HG03460 (cell line): Measurements from ENCODE around the gene SPAG4.

Experiments used
- ATAC-seq: cut with Tn5 transposase; IDR thresholded peaks from one replicate; pipeline ENCODE4 v1.9.1; 2021; ENCODE audit not compliant: unreplicated experiment

SPAG4 gene

GRCh38 chr20:35619196-35620095, 3.8 kb downstream of the SPAG4 start:
- ATAC-seq: peak; percentile 30

DNA sequence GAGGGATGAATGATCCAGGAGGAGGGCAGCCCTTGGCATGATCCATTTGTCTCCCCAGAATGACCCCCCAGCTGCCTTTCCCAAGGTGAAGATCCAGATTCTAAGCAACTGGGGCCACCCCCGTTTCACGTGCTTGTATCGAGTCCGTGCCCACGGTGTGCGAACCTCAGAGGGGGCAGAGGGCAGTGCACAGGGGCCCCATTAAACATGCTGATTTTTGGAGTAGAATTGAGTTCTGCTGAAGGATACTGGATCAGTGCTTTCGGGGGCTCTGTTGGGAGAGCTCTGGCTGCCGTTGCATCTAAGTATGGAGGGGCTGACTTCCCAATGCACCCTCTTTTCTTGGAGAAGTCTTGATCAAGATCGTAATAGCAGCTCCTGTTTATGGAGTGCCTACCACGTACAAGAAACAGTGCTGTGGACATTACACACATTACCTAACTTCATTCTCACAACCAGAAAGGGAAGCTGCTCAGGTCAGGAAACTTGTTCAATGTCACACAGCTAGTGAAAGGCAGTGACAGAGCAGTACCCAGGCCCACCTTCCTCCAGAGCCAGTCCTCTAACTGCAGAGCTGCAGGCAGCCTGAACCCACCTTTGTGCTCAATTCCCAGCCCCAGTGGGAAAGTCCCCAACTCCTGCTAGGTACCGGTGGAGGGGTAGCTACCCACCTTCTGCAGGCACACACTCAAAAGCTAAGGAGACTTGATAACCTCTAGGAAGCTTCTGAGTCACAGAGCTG, 5.4 kb downstream of the SPAG4 start:
- no peak for ATAC-seq

GRCh38 chr20:35621560-35621946, 5.9 kb downstream of the SPAG4 start:
- ATAC-seq: no peak

GRCh38 chr20:35625584-35626385, 10.2 kb downstream of the SPAG4 start:
- no peak for ATAC-seq

GRCh38 chr20:35626386-35627001, 10.9 kb downstream of the SPAG4 start:
- no peak for ATAC-seq

- ATAC-seq: no peak
Observed at GRCh38 chr20:35627121-35627520, 11.5 kb downstream of the SPAG4 start.

DNA sequence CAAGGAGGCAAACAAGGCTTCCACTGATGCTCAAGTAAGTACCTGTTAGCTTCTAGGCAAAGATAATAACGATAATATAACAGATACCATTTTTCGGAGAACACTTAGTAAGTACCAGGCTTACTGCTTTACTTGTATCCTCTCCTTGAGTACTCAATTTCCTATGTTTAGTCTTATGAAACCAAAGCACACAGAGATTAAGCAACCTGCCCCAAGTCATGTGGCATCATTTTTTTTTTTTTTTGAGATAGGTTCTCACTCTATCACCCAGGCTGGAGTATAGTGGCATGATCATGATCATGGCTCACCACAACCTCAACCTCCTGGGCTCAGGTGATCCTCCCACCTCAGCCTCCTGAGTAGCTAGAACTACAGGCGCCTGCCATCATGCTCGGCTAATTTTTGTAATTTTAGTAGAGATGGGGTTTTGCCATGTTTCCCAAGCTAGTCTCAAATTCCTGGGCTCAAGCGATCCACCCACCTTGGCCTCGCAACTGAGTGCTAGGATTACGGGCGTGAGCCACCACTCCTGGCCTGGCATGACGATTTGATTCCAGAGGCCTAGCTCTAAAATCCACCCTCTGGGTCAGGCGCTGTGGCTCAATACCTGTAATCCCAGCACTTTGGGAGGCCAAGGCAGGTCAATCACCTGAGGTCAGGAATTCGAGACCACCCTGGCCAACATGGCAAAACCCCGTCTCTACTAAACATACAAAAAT, 14.0 kb downstream of the SPAG4 start:
- ATAC-seq: no peak

GRCh38 chr20:35630636-35631035, 15.0 kb downstream of the SPAG4 start:
- ATAC-seq: no peak

GRCh38 chr20:35632539-35633115, 17.0 kb downstream of the SPAG4 start:
- ATAC-seq: no peak

- ATAC-seq: no peak
Observed at GRCh38 chr20:35635652-35636051, 20.0 kb downstream of the SPAG4 start.

GRCh38 chr20:35636095-35636494, 20.5 kb downstream of the SPAG4 start:
- no peak for ATAC-seq

DNA sequence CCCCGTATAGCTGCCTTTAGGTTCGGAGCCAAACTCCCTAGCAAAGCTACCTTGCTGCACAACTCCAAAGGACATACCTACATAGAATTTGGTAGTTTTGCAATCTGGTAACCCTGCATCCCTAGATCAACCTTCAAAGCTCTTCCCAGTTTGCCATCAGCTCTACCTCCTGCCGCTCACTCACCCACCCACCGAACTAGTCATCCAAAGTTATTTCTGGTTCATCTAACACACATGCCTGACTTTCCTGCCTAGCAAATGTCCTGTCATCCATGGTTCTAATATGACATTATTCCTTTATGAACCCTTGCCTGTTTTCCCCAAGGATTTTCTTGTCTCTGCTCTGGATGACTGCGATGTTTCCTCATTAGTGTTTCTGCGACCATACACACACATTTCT, 21.6 kb downstream of the SPAG4 start:
- ATAC-seq: no peak

DNA sequence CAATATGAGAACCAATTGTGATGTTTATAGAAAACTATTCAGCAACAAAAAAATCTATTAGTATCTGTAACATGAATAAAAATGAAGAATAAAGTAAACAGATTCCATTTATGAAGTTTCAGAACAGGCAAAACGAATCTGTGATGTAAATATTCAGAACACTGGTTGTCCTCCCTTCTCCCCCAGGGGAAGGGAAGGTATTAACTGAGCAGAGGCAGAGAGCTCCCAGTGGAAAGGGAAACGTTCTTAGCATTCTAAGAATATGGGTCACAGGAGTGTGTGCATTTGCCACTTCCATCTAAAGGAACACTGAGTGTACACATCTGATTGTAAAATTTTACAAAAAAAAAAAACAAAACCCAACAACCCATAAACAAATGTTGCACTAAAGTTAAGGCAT, 23.1 kb downstream of the SPAG4 start:
- ATAC-seq: no peak

DNA sequence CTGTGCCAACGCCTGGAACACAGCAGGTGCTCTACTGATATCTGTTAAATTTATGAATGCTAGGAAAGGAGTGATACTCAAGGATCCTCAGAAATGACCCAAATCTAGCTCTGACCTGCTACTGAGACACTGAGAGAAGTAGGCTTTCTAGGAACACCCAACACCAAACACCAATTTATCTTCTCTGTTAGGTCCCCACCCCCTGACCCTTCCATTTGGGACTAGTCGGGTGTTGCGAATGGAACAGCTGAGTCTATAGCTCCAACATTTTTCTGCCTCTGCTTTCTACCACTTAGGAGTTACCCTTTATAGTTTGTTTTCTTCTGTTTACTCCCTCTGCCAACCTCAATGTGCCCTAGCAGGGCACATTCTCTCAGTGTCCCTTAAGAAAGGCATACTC, 25.1 kb downstream of the SPAG4 start:
- ATAC-seq: no peak

- no peak for ATAC-seq
Observed at GRCh38 chr20:35641743-35642142, 26.1 kb downstream of the SPAG4 start.

GRCh38 chr20:35643045-35643444, 27.4 kb downstream of the SPAG4 start:
- ATAC-seq: no peak

DNA sequence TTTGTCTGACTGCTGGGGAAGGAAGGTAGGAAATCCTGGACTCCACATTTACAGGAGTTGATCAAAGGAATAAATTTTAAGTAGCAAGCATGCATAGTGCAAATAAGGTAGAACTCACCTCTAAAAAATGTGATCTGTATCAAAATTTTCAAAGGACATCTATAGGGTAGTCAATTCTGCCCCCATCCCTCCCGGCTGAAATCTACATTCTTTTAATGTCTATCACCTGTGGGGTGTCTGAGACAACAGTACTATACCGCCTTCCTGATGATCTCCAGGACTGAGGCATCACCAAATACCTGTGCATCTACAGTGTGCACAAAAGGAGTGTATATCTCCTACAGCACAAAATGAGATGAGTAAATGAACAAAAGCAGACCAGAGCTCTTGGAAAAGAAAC, 29.2 kb downstream of the SPAG4 start:
- ATAC-seq: no peak

GRCh38 chr20:35648836-35649235, 33.2 kb downstream of the SPAG4 start:
- ATAC-seq: no peak

DNA sequence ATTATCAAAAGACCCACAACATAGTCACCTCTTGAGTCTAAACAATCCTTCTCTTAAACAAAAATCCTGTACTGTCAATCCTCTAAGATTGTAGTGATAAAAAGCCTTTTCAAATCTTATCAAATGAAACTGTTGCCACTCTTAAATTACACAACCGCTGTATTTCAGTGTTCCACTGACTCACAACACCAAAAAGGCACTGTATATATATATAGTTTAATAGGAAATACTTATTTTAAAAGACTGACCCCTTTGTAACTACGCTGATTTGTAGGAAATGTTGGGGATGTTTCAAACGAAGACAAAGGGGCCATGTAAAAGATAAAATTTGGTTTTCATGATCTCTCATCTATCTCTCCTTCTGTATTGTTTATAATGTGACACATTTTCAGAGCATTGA, 35.0 kb downstream of the SPAG4 start:
- no peak for ATAC-seq

DNA sequence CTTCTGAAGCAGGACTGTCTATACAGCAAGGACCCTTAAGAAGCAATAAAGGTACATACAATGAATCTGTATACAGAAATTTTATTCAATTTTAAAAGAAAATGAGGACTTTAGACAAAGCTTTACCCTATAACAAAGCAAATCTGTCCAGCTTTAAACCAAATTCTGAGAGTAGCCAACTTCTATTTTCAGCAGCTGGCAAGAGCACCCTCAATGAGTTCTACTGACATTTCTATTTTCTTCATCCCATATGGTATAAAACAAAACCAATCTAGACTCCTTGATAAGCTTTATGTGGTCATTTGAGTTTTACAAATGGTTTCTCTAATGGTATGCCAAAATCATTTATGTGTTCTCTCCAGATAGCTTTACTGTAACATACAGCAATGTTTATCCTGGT, 36.3 kb downstream of the SPAG4 start:
- ATAC-seq: no peak
